ENCODE data around the gene RNF166.

- TF ChIP-seq, protein P1, sequence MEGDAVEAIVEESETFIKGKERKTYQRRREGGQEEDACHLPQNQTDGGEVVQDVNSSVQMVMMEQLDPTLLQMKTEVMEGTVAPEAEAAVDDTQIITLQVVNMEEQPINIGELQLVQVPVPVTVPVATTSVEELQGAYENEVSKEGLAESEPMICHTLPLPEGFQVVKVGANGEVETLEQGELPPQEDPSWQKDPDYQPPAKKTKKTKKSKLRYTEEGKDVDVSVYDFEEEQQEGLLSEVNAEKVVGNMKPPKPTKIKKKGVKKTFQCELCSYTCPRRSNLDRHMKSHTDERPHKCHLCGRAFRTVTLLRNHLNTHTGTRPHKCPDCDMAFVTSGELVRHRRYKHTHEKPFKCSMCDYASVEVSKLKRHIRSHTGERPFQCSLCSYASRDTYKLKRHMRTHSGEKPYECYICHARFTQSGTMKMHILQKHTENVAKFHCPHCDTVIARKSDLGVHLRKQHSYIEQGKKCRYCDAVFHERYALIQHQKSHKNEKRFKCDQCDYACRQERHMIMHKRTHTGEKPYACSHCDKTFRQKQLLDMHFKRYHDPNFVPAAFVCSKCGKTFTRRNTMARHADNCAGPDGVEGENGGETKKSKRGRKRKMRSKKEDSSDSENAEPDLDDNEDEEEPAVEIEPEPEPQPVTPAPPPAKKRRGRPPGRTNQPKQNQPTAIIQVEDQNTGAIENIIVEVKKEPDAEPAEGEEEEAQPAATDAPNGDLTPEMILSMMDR (conservative IDR thresholded peaks at IDR 0.05 in 1 of 2, IDR thresholded peaks at IDR 0.05 in 1 of 2; ENCODE audit: low read depth in 1 of 2, low read length in 2 of 2), result no peak
- TF ChIP-seq EZH2 (IDR thresholded peaks at IDR 0.05; ENCODE audit: low read length, missing control alignments), result no peak
These were observed 8.5 kb upstream of the RNF166 start for GRCh38 chr16:88714420-88715302.
